PFSK-1 (cell line): Measurements from ENCODE around the gene TAAR8.

Experiments
- TAF1 ChIP-seq: IDR thresholded peaks from 2 replicates; pipeline ENCODE4 v1.6.1; 2012; ENCODE audit warnings: low read length, control low read depth, borderline replicate concordance; ENCODE audit not compliant: insufficient read depth
- TF ChIP-seq, protein P1 (sequence below), 2 experiments: IDR thresholded peaks; 2 replicates each; pipeline versions ENCODE4 v1.6.1 to v1.8.0; 2011 to 2012; ENCODE audit warnings: low read depth in 2 of 2, low read length in 2 of 2, control low read depth in 1 of 2, inconsistent platforms in 1 of 2, mild to moderate bottlenecking in 1 of 2, moderate library complexity in 1 of 2; ENCODE audit not compliant: insufficient read depth in 1 of 2

DNA sequence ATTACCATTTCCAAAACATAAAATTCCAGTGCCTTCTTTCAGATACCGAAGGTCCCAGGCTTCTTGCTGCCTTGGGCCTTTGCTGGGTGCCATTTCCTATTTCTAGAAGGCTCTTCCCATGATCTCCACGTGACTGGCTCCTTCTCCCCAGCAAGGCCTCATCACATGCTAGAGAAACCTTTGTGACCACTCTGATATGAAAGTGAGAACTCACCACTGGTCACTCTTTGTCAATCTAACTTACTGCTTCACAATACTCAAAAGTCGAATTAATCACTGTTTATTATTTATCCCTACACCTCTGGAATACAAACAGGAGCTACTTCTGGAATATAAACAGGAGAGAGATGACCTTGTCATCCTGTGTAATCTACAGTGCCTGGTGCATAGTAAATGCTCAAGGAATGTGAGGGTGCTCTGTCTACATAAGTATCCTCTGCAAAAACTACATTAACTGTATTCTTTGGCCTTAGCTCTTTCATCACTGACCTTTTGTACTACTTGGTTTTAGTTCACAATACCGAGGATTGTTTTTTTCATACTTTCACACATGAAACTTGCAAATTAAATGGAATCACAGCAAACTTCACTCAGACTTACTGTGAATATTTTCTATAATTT lies 41.2 kb upstream of the TAAR8 start:
- no peak for TF ChIP-seq TAF1
- TF ChIP-seq, protein P1, sequence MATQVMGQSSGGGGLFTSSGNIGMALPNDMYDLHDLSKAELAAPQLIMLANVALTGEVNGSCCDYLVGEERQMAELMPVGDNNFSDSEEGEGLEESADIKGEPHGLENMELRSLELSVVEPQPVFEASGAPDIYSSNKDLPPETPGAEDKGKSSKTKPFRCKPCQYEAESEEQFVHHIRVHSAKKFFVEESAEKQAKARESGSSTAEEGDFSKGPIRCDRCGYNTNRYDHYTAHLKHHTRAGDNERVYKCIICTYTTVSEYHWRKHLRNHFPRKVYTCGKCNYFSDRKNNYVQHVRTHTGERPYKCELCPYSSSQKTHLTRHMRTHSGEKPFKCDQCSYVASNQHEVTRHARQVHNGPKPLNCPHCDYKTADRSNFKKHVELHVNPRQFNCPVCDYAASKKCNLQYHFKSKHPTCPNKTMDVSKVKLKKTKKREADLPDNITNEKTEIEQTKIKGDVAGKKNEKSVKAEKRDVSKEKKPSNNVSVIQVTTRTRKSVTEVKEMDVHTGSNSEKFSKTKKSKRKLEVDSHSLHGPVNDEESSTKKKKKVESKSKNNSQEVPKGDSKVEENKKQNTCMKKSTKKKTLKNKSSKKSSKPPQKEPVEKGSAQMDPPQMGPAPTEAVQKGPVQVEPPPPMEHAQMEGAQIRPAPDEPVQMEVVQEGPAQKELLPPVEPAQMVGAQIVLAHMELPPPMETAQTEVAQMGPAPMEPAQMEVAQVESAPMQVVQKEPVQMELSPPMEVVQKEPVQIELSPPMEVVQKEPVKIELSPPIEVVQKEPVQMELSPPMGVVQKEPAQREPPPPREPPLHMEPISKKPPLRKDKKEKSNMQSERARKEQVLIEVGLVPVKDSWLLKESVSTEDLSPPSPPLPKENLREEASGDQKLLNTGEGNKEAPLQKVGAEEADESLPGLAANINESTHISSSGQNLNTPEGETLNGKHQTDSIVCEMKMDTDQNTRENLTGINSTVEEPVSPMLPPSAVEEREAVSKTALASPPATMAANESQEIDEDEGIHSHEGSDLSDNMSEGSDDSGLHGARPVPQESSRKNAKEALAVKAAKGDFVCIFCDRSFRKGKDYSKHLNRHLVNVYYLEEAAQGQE (IDR thresholded peaks at IDR 0.05; ENCODE audit: insufficient read depth in 1 of 2, low read depth in 2 of 2, low read length in 2 of 2), result no peak
